Astrocyte (in vitro differentiated cells and primary cell): Measurements from ENCODE around the gene GALNT6. TPM values are rescaled to one million over a fixed set of nuclear protein-coding genes. Genes with fewer than 3 reads are reported as not detected.

Experiments used
- DNase-seq: peaks from one replicate; pipeline ENCODE4 v3.0.0-alpha.2; 2010; ENCODE audit warnings: low read depth
- FAIRE-seq: peaks from 2 replicates; lab custom pipeline; 2011; peaks lifted over from hg19 to GRCh38; lab: Jason Lieb, UNC
- H2AFZ ChIP-seq: 2 replicates; pipeline ENCODE4 v1.6.0; 2012; ENCODE audit warnings: low read depth, low read length, inconsistent platforms
- H3K27ac ChIP-seq: 2 replicates; pipeline ENCODE4 v1.5.1; 2011; ENCODE audit warnings: low read depth, low read length, inconsistent platforms
- H3K27me3 ChIP-seq: 2 replicates; pipeline ENCODE4 v1.6.0; 2011; ENCODE audit warnings: low read length, inconsistent platforms; ENCODE audit not compliant: insufficient read depth
- H3K36me3 ChIP-seq: 2 replicates; pipeline ENCODE4 v1.5.1; 2011; ENCODE audit warnings: low read length, inconsistent platforms; ENCODE audit not compliant: insufficient read depth
- H3K4me1 ChIP-seq: 2 replicates; pipeline ENCODE4 v1.5.1; 2011; ENCODE audit warnings: low read length, inconsistent platforms; ENCODE audit not compliant: insufficient read depth
- H3K4me2 ChIP-seq: 2 replicates; pipeline ENCODE4 v1.6.0; 2012; ENCODE audit warnings: low read length, inconsistent platforms
- H3K4me3 ChIP-seq: 2 replicates; pipeline ENCODE4 v1.5.1; 2011; ENCODE audit warnings: low read depth, mild to moderate bottlenecking, low read length, inconsistent platforms; ENCODE audit not compliant: insufficient read depth
- H3K79me2 ChIP-seq: 2 replicates; pipeline ENCODE4 v1.6.0; 2012; ENCODE audit warnings: mild to moderate bottlenecking, low read length, inconsistent platforms; ENCODE audit not compliant: insufficient read depth
- H3K9ac ChIP-seq: 2 replicates; pipeline ENCODE4 v1.6.0; 2012; ENCODE audit warnings: mild to moderate bottlenecking, low read length, inconsistent platforms
- H3K9me3 ChIP-seq: 2 replicates; pipeline ENCODE4 v1.5.1; 2012; ENCODE audit warnings: low read depth, mild to moderate bottlenecking, low read length, inconsistent platforms; ENCODE audit not compliant: insufficient read depth
- H4K20me1 ChIP-seq: 2 replicates; pipeline ENCODE4 v1.6.0; 2012; ENCODE audit warnings: low read length, inconsistent platforms; ENCODE audit not compliant: insufficient read depth
- H3K27ac Mint-ChIP-seq: one replicate; pipeline ENCODE4 v1.8.0; 2021; ENCODE audit warnings: mild to moderate bottlenecking, mixed read lengths; ENCODE audit not compliant: unreplicated experiment
- H3K27me3 Mint-ChIP-seq: one replicate; pipeline ENCODE4 v1.8.0; 2021; ENCODE audit warnings: low read depth, mixed read lengths; ENCODE audit not compliant: unreplicated experiment
- H3K36me3 Mint-ChIP-seq: one replicate; pipeline ENCODE4 v1.8.0; 2021; ENCODE audit warnings: low read depth, mixed read lengths; ENCODE audit not compliant: unreplicated experiment
- H3K4me1 Mint-ChIP-seq: one replicate; pipeline ENCODE4 v1.8.0; 2021; ENCODE audit warnings: low read depth, mixed read lengths; ENCODE audit not compliant: unreplicated experiment
- H3K4me3 Mint-ChIP-seq: one replicate; pipeline ENCODE4 v1.8.0; 2021; ENCODE audit warnings: mild to moderate bottlenecking, moderate library complexity, mixed read lengths; ENCODE audit not compliant: unreplicated experiment
- H3K9me3 Mint-ChIP-seq: one replicate; pipeline ENCODE4 v1.8.0; 2021; ENCODE audit warnings: mild to moderate bottlenecking, mixed read lengths; ENCODE audit not compliant: unreplicated experiment
- EZH2 ChIP-seq: IDR thresholded peaks from 2 replicates; pipeline ENCODE4 v1.6.1; 2012; ENCODE audit warnings: mild to moderate bottlenecking, low read length, inconsistent platforms; ENCODE audit not compliant: insufficient read depth
- total RNA-seq: library from RNA; stranded (reverse); gene quantifications from 2 replicates; pipeline ENCODE4 v1.2.1, GENCODE V29; 2021
- TF ChIP-seq, protein P1 (sequence below): IDR thresholded peaks from 2 replicates; pipeline ENCODE4 v1.5.1; 2011; ENCODE audit warnings: low read depth, mild to moderate bottlenecking, inconsistent platforms, low read length, moderate library complexity; ENCODE audit not compliant: insufficient read depth

The GALNT6 gene
- total RNA-seq, 1 donor from 2014 or later, result 13.8 TPM

GRCh38 chr12:51323966-51324895 lies 67.0 kb downstream of the GALNT6 start, which contains the start of gene BIN2:
TSS of gene BIN2 (minus strand) at chr12:51324174. CDS start at chr12:51324102, 72 bp downstream.
- Histone ChIP-seq H3K4me2 (no peak within 1 kb of the TSS), H3K9me3 (no peaks in the 10 kb centered on the region), H3K36me3 (no peaks in the 10 kb centered on the region), H3K27ac (no peak within 1 kb of the TSS), H3K79me2 (no peaks in the 10 kb centered on the region), H3K4me1 (peaks cover 6% of the 10 kb centered on the region), H3K9ac (no peak within 1 kb of the TSS), H3K4me3 (no peak within 1 kb of the TSS), H4K20me1 (no peaks in the 10 kb centered on the region), H3K27me3 (no peaks in the 10 kb centered on the region), H2AFZ (no peak within 1 kb of the TSS)
- no peak for TF ChIP-seq EZH2
- TF ChIP-seq, protein P1, sequence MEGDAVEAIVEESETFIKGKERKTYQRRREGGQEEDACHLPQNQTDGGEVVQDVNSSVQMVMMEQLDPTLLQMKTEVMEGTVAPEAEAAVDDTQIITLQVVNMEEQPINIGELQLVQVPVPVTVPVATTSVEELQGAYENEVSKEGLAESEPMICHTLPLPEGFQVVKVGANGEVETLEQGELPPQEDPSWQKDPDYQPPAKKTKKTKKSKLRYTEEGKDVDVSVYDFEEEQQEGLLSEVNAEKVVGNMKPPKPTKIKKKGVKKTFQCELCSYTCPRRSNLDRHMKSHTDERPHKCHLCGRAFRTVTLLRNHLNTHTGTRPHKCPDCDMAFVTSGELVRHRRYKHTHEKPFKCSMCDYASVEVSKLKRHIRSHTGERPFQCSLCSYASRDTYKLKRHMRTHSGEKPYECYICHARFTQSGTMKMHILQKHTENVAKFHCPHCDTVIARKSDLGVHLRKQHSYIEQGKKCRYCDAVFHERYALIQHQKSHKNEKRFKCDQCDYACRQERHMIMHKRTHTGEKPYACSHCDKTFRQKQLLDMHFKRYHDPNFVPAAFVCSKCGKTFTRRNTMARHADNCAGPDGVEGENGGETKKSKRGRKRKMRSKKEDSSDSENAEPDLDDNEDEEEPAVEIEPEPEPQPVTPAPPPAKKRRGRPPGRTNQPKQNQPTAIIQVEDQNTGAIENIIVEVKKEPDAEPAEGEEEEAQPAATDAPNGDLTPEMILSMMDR, result no peak
- Mint-ChIP-seq H3K4me1 (peaks cover 11% of the 10 kb centered on the region), H3K9me3 (no peaks in the 10 kb centered on the region), H3K4me3 (no peak within 1 kb of the TSS), H3K27ac (no peak within 1 kb of the TSS), H3K36me3 (no peaks in the 10 kb centered on the region), H3K27me3 (no peaks in the 10 kb centered on the region)
- DNase-seq (no peak), FAIRE-seq (no peak)

DNA sequence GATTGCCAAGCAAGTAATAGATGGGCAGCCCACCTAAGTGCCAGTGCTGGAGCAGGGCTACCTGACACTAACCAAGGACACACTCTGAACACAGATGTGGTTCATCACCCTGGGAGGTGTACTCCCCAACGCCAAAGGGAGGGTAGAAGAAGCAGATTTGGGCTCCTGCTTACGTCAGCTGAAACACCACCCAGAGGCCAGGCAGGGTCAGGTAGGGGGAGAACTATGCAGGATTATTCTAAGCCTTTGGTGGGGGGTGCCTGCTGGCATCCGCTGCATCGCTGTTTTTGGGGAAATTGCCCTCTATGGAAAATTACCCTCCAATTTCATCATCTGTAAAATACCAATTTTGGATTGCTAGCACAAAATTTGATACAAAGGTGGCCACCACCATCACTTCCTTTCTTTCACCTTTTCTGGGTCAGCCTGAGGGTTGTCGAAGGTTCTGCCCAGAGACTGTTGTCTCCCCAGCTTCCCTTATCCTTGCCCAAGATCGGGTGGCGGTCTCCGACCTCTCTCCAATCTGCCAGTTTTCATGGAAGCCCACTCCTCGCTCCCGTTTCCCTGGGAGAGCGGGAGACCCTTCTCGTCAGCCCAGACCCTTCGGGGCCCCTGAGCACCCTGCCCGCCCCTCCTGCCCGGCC lies 67.8 kb downstream of the GALNT6 start:
- Histone ChIP-seq H2AFZ (no peak overlapping the region), H3K27me3 (no peaks in the 10 kb centered on the region), H3K4me3 (no peak overlapping the region), H3K27ac (no peak overlapping the region), H4K20me1 (no peaks in the 10 kb centered on the region), H3K9me3 (no peaks in the 10 kb centered on the region), H3K4me1 (peaks cover 6% of the 10 kb centered on the region), H3K9ac (no peak overlapping the region), H3K79me2 (no peaks in the 10 kb centered on the region), H3K4me2 (no peak overlapping the region), H3K36me3 (no peaks in the 10 kb centered on the region)
- FAIRE-seq (no peak), DNase-seq (no peak)
- Mint-ChIP-seq H3K4me1 (peaks cover 11% of the 10 kb centered on the region), H3K36me3 (no peaks in the 10 kb centered on the region), H3K27me3 (no peaks in the 10 kb centered on the region), H3K4me3 (no peak overlapping the region), H3K27ac (no peak overlapping the region), H3K9me3 (no peaks in the 10 kb centered on the region)
- no peak for TF ChIP-seq EZH2
- TF ChIP-seq, protein P1, result no peak
